NCI-H128 (cell line): ENCODE results near the gene ARSA.
A peak's percentile ranks its signal among the peaks of the same experiment; 100 is the strongest.
"Not testable (repeated sequence)": the region's sequence is repeated elsewhere in the genome, so short reads cannot be mapped to it uniquely, and the experiment has no call there.

Experiments used
- DNase-seq: peaks from one replicate; lab custom pipeline; 2025; ENCODE audit not compliant: unreplicated experiment; lab: John Stamatoyannopoulos, UW

The ARSA gene

DNA sequence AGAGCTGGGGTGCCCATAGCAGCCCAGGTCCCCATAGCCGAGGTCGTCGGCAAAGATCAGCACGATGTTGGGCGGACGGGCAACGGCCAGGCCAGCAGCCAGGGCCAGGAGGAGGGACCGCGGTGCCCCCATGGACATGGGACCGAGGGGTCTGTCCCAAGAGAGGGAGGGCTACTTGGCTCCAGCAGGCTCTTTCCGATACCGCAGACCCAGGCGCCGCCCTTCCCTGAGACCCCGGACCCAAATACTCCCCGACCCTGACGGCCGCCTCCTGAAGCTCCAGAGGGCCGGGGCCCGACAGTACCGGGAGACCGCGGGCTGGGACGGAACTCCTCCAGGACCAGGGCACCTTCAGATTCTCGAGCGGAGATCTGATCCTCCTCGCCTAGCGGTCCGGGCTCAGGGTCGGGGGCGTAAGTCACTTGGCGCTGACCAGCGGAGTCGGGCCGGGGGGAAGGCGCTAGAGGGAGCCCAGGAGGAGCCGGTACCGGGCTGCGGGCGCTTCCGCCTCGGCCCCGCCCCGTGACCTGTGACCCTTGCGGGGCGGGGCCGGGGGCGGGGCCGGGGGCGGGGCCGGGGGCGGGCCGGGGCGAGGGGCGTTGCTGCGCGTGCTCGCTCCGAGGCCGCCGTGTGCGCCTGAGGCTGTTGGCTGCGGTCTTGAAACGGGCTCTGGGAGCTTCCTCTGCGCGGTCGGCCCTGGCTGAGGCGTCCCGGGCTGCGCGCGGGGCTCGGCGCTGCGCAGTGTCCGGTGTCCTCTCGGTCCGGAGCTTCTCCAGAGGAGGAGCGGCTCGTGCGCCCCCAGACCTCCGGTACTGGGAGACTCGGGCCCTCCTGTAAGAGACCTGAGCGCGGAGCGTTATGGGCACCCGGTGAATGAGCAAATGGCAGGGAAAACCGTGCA is at the start of gene ARSA:
Gene ARSA (minus strand): TSS at position 511 of the 901 bp plus-strand sequence. CDS start 373 bp downstream, at position 138.
- DNase-seq = no peak

DNA sequence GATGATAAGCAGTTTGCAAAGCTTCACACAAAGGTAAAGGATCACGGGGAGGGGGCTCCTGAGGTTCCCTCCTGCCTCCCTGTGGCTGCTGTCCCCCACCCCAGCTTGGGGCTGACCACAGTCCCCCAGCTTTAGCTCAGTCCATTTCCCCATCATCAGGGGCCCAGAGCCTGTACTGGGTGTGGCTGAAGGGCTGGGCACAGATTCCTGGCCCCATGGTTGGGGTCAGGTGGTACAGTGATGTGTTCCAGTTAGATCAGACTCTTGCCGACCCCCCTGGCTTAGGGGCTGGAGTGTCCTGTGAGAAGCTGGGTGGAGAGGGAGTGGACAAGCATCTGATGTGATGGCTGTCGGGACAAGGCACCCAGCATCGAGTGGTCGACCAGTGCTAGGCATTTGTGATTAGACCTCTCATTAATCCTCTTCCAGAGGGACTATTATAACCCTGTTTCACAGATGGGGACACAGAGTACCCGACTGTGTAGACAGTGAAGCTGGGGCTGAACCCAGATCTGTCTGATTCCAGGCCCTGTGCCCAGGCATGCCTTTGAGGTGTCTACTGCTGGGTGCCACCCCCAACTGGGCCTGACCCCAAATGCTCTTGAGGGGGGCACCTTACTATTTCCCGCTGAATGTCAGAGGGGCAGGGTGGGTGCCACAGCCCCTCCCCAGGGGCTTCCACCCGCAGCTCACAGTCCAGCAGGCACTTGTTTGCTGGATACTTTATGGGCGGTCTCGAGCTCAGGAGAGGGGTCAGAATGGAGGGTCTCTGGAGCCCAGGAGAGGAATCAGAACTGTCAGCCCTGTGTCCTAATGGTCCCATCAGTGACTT is 48.9 kb upstream of the ARSA start:
- no peak for DNase-seq

DNA sequence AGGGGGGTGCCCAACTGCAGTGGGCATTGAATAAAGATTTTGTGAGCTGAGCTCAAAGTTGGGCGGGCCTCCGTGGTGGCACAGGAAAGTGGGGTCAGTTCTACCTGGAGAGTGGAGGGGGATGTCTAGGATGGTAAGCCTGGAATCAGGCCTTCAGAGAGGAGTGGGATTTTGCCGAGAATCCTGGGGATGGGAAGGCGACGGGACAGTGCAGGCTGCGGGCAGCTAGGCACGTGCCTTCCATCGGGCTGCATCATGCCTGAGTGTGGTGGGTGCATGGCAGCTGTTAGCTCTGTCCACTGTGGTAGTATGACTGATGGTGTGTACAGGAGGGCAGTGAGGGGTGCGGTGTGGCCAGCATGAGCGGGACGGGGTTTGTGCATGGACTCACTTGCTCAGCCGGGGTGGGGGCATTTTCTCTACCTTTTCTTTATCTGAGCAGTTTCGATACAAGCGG is 48.3 kb upstream of the ARSA start:
- no peak for DNase-seq

DNA sequence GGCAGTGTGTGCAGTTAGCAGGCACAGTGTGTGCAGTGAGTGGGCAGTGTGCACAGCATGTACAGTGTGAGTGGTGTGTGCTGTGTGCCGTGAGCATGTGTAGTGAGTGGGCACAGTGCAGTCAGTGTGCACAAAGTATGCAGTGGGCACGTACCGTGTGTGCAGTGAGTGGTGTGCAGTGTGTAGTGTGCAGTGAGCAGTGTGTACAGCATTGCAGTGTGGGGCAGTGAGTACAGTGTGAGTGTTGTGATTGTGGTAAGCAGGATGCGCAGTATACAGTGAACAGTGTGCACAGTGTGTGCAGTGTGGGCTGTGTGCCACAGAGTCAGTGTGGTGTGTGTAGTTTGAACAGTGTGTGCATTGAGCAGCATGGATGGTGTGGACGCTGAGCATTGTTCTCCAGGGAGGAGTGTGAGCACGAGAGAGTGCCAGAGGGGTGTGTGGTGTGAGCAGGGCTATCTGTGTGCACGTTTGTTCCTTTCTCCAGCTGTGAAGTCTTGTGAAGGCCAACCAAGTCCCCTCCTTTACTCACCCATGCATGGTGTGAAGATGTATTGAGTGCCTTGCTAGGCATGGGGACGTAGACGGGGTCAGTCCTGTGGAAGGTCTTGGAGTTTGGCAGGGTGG is 47.7 kb upstream of the ARSA start:
- DNase-seq = no peak

DNA sequence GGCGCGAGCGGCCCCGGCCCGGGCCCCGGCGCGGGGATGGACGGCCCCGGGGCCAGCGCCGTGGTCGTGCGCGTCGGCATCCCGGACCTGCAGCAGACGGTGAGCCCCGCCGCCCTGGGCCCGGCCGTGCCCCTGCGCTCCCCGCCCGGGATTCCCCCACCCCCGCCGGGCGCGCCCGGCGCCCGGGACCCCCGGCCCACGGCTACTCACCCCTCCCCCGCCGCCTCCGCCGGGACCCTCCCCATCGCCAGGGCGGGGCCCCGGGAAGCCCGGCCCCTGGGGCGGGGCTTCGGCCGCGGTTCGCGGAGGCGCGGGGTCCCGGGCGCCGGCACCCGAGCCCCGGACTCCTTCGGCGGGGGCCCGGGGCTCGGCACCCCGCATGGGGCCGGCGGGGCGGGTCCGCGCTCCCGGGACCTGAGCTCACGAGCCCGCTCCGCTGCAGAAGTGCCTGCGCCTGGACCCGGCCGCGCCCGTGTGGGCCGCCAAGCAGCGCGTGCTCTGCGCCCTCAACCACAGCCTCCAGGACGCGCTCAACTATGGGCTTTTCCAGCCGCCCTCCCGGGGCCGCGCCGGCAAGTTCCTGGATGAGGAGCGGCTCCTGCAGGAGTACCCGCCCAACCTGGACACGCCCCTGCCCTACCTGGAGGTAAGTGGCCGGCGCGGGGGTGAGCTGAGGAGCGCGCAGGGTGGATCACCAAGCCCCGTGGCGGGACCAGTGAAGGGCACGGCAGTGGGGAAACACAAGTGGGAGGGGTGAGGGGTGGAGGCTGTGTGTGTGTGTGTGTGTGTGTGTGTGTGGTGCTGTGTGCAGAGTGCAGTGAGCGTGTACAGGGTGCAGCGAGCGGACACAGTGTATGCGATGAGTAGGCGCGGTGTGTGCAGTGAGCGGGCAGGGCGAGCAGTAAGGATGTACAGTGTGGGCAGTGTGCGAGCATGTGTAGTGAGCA is 46.9 kb upstream of the ARSA start:
- DNase-seq = peak; percentile 17

DNA sequence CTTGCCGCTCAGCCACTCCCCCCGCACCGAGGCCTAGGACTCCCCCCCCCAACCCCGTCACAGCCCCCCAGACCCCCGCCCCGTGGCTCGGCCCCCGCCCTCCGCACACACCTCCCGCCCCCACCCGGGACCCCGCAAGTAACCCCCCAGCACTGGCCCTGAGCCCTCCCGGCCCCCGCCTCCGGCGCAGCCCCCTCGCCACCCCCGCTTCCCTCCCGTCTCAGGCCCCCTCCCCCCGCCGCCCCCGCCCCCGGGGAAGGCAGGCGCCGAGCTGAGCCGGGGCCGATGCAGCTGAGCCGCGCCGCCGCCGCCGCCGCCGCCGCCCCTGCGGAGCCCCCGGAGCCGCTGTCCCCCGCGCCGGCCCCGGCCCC is 46.2 kb upstream of the ARSA start:
- no peak for DNase-seq

DNA sequence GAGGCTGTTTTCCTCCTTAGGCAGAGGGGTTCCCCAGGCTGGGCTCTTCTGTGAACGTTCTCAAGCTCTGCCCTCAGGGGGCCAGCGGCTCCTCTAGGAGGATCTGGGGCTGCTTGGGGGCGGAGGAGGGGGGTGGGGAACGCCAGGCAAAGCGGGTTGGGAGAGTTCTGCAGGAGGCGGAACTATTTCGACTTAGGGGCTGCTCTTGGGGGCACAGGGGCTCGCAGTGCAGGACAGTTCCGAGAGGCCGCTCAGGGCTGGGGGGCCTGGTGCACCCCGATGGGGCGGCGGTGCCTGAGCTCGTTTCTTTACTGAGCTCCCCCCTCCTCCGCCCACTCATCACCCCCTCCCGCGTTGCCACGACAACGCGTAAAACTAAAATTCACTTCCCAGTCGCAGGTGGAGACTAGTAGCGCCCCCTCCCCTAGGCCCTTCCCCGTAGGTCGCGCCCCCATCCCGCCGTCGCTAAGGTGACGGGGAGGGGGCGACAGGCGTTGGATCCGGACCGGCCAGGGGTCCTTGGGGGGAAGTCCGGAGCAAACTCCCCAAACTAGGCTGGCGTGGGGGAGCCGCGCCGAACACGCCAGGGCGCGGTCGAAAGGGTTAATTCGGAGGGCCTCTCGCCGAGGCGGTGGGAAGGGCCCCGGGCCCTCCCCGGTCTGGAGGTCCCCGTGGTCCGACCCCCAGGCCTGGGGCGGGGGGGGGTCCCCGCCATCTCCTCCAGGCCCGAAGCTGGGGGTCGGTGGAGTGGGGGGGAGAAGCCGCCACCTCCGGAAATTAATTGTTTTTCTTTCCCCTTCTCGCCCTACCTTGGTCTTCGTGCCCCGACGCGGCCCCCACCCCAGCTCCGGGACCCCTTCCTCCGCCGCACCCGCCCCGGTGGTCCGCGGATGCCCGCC is 45.5 kb upstream of the ARSA start:
- no peak for DNase-seq

DNA sequence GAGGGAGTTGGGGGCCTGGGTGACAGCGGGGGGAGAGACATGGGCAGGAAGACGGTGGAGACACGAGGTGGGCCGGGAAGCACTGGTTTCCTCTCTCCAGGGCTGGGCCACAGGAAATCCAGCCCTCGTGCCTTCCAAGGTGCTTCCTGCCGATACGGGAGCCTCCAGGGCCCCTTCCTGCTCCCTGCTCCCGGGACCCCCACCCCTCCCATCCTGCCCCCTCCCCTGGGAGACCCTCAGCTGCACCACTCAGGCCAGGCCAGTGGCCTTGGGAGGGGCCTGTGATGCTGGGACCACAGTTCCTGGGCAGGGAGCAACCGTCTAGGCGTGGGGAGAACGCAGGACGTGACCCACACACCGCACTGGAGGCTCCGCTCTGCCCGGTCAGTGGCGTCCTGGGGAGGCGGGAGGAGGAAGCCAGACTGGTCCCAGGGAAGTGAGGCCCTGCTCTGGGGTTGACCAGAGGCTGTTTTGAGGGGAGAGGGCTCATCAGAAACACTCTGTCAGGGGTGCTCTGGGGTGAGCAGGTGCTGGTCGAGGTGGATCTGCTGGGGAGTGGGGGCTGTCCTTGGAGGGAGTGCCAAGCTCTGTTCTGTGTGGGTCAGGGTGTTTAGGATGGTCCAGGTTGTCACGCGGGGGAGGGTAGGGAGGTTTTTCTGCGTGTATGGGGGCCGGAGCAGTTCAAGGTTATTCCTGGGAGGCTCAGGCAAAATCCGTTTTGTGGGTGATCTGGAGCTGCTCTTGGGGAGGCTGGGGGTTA is 44.7 kb upstream of the ARSA start, which contains the start of gene SHANK3:
Gene SHANK3 (plus strand): TSS at position 353 of the 760 bp plus-strand sequence.
- DNase-seq = no peak

DNA sequence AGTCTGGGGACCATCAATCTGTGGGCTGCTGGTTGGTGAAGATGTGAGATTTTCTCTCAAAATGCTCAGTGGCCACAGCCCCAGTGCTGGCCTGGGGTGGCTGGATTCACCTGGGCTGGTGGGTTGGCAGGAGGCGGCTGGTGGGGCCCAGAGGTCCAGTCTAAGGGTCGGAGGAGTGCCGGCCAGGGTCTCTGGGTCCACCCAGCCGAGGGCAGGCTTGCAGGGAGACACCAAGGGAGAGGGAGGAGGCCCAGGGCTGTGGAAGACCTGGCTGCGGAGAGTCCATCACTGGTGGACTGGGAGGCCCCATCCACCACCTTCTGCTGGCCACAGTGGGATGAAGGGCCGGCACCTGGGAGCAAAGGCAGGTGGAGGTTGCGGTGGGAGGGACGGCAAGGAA is 44.1 kb upstream of the ARSA start:
- no peak for DNase-seq

DNA sequence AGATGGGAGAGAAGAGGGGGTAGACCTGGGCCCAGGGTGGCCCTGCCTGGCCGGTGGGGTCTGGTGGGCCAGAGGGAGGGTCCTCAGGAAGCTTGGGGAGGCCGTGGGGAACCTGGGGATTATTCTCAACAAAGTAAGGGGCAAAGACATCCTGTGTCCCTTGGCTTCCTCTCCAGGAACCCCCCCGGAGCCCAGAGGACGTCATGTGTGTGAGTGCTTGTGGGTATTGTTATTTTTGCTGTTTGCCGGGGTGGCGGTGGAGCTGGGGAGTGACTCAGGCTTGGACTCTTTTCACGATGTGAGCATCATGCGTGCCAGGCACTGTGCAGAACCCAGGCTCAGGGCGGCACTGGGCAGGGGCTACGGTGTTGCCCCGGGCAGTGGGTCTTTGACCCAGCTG is 43.7 kb upstream of the ARSA start:
- no peak for DNase-seq

DNA sequence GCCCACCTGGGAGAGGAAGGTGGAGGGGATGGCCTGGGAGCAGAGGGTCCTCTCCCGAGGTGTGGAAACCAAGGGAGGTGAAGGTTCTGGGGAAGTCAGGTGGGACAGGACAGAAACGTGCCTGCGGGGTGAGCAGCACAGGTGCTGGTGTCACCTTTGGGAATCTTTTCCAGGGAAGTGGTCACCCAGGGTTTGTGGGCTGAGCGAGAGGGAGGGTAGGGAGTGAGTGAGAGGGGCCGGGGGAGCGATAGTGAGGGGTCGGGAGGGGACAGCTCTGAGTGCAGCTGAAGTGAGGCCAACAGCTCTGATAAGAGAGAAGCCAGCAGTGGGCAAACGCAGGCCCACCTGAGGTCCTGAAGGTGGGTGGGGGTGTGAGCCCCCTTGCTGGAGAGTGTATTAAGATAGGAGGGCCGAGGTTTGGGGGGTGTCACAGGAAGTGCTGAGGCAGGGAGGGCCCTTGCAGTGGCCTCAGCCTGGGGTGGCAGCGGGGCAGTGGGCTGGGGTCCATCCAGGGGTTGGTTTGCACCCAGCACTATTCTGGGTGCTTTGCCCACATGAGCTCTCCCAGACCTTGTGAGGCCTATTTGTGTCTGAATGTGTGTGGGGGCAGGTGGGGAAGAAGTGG is 43.1 kb upstream of the ARSA start:
- no peak for DNase-seq

DNA sequence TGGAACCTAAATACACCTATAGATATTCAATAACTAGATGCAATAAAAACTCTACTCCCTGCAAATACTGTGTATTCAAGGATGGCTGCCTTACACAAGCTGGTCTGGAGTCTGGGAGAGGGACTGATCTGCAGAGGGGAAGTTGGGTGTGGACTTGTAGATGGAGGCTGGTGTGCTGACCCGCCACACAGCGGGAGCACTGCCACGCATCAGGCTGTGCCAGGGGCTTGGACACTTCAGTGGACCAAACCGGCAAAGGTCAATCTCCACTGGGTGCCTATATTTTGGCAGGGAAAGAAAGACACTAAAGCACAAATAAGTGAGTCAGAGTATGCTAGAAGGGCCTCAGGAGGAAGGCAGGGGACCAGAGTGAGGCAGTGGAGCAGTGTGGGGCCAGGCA is 42.6 kb upstream of the ARSA start:
- no peak for DNase-seq

DNA sequence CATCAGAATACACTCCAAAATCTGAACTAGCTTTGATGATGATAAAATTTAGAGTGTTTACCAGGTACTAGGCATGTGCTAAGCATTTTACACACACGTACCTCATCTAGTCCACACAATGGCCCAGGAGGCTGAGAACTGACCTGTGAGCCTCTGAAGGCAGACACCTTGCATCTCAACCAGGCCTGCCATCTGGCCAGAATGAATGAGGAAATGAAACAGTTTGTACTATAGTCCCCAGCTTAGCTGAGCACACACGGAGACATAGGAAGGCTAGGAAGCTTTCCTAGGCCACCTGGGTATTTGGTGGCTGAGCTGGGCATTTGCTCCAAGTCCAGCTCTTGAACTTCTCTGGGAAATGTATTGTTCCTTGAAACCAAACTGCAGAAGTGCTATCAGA is 37.8 kb upstream of the ARSA start:
- DNase-seq = no peak

DNA sequence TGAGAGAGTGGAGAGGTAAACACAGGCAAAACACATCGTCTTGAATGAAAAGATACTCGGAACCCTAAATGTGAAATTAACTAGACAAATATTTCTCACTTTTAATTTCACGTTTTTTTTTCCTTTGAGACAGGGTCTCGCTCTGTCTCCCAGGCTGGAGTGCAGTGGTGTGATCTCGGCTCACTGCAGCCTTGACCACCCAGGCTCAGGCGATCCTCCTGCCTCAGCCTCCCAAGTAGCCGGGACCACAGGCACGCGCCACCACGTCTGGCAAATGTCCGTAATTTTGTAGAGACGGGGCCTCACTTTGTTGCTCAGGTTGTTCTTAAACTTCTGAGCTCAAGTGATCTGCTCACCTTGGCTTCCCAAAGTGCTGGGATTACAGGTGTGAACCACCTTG is 37.3 kb upstream of the ARSA start:
- DNase-seq = no peak

DNA sequence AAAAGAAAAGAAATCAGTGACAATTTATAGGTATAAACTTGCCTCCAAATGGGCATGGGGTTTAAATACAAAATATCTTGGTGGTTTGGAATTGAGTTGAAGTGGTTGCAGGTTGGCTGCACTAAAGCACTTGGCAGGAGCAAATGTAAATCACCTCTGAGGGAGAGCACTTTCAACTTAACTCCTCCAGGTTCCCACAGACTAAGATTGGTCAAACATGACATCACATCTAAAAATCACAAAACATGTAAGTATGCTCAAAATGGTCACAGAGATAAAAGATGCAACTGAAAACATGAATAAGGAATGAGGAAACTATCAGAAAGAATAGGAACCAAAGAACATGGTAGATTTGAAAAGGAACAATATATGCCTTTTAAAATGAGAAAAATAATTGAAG is 32.4 kb upstream of the ARSA start:
- no peak for DNase-seq

DNA sequence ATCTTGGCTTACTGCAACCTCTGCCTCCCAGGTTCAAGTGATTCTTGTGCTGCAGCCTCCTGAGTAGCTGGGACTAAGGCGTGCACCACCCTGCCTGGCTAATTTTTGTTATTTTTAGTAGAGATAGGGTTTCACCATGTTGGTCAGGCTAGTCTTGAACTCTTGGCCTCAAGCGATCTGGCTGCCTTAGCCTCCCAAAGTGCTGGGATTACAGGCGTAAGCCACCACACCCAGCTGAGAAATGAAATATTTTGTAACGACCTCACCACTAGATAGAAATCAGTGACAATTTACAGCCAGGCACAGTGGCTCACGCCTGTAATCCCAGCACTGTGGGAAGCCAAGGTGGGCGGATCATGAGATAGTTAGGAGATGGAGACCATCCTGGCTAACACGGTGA is 31.8 kb upstream of the ARSA start:
- DNase-seq = not testable (repeated sequence)

DNA sequence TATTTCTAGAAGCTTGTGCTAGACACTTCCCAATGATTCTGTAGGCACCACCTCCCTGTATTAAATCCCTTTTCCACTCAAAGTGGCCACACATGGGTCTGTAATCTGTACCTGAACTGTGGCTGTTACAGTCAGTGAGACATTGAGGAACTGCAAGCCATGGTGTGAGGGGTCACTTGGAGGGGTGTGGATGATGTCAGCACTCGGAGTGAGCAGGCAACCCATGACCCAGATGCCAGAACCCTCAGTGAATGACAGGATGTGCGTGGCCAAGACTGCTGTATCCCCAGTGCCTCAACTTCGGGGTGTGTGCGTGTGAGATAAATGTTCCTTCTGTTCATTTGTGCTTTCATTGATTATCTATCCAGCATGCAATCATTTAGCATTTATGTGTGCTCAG is 30.0 kb upstream of the ARSA start:
- no peak for DNase-seq
